Caco-2 (cell line): ENCODE measurements around the gene DOLPP1. TPM values are rescaled to one million over a fixed set of nuclear protein-coding genes. Genes with fewer than 3 reads are reported as not detected.
A peak's percentile ranks its signal among the peaks of the same experiment; 100 is the strongest.

Experiments
- BruUV-seq: library from RNA; stranded (reverse); fragments of 400-500 nt; replicated peaks from 2 replicates; lab custom pipeline; 2021; lab: Mats Ljungman, UMichigan
- CTCF ChIA-PET: fragments of 300-600 bp; sonication (Branson Sonifier 250); formaldehyde crosslinking; loops from one replicate; lab custom pipeline; 2022; ENCODE audit warnings: antibody characterized with exemption; lab: Charles Lee
- POLR2A ChIA-PET: fragments of 300-600 bp; sonication (Branson Sonifier 250); formaldehyde crosslinking; loops from one replicate; lab custom pipeline; 2022; ENCODE audit warnings: antibody characterized with exemption; lab: Charles Lee
- DNase-seq, 2 experiments: peaks; one replicate each; pipeline versions ENCODE4 v3.0.0 to v3.0.0-alpha.2; 2020 to 2022
- H3K27me3 ChIP-seq: replicated peaks from 2 replicates; pipeline ENCODE4 v1.6.0; 2011; ENCODE audit warnings: low read length; ENCODE audit not compliant: control insufficient read depth, insufficient read depth
- H3K36me3 ChIP-seq: 2 replicates; pipeline ENCODE4 v1.5.1; 2011; ENCODE audit warnings: low read length; ENCODE audit not compliant: control insufficient read depth, insufficient read depth
- H3K4me1 ChIP-seq: fragments of 250-450 bp; sonication (Bioruptor Pico); 2 replicates; pipeline ENCODE4 v1.5.1; 2020; ENCODE audit warnings: mild to moderate bottlenecking
- H3K4me3 ChIP-seq: 2 replicates; pipeline ENCODE4 v1.5.1; 2011; ENCODE audit warnings: low read depth, mild to moderate bottlenecking, control low read depth, low read length
- H3K9me3 ChIP-seq: fragments of 250-450 bp; sonication (Bioruptor Pico); 2 replicates; pipeline ENCODE4 v1.5.1; 2020; ENCODE audit warnings: mild to moderate bottlenecking, moderate library complexity
- H3K27ac Mint-ChIP-seq: one replicate; pipeline ENCODE4 v1.8.0; 2022; ENCODE audit warnings: mixed read lengths; ENCODE audit not compliant: unreplicated experiment
- H3K27me3 Mint-ChIP-seq: one replicate; pipeline ENCODE4 v1.8.0; 2022; ENCODE audit warnings: mixed read lengths; ENCODE audit not compliant: insufficient read depth, unreplicated experiment
- H3K36me3 Mint-ChIP-seq: one replicate; pipeline ENCODE4 v1.8.0; 2022; ENCODE audit warnings: mild to moderate bottlenecking, mixed read lengths; ENCODE audit not compliant: insufficient read depth, unreplicated experiment
- H3K4me1 Mint-ChIP-seq: one replicate; pipeline ENCODE4 v1.8.0; 2022; ENCODE audit warnings: low read depth, mixed read lengths; ENCODE audit not compliant: unreplicated experiment
- H3K4me3 Mint-ChIP-seq: one replicate; pipeline ENCODE4 v1.8.0; 2022; ENCODE audit warnings: mild to moderate bottlenecking, moderate library complexity, mixed read lengths; ENCODE audit not compliant: unreplicated experiment
- H3K9me3 Mint-ChIP-seq: one replicate; pipeline ENCODE4 v1.8.0; 2022; ENCODE audit warnings: mixed read lengths; ENCODE audit not compliant: unreplicated experiment
- CTCF ChIP-seq, 2 experiments: fragments of 200-600 bp in 1 of 2; IDR thresholded peaks; 1 replicate in 1 of 2; 2 replicates in 1 of 2; pipeline versions ENCODE4 v1.5.1 to v1.8.0; 2011 to 2022; ENCODE audit warnings: antibody characterized with exemption in 1 of 2, control low read depth in 1 of 2, inconsistent platforms in 1 of 2, low read depth in 1 of 2, low read length in 1 of 2, mild to moderate bottlenecking in 1 of 2, moderate library complexity in 1 of 2; ENCODE audit not compliant: insufficient read depth in 1 of 2, severe bottlenecking in 1 of 2, unreplicated experiment in 1 of 2
- intact Hi-C: fragments of 100-400 bp; cut with micrococcal nuclease; formaldehyde crosslinking; loops from one replicate; pipeline ENCODE4 v1.10.0; 2022; ENCODE audit not compliant: unreplicated experiment
- total RNA-seq: library from RNA; stranded (reverse); gene quantifications from 2 replicates; pipeline ENCODE4 v1.2.3, GENCODE V29; 2022

Gene DOLPP1
- total RNA-seq, 1 experiment from 2014 or later, result 45.1 TPM

GRCh38 chr9:129095908-129096307 is 15.0 kb downstream of the DOLPP1 start:
- no peaks in the 10 kb centered on the region for H3K27me3 ChIP-seq
- no peak overlapping the region for H3K27ac Mint-ChIP-seq
- POLR2A ChIA-PET, result no interaction called here
- intact Hi-C loops, result no loop called here
- peak in 1 of 2 experiments; percentile 29 for DNase-seq
- H3K36me3 ChIP-seq, result no peaks in the 10 kb centered on the region
- BruUV-seq, result no TSS peak
- no peak for TF ChIP-seq CTCF (IDR thresholded peaks at IDR 0.05; ENCODE audit: insufficient read depth in 1 of 2, low read depth in 1 of 2, low read length in 1 of 2, severe bottlenecking in 1 of 2, unreplicated experiment in 1 of 2)
- peaks cover 27% of the 10 kb centered on the region for H3K36me3 Mint-ChIP-seq
- no peaks in the 10 kb centered on the region for H3K4me1 Mint-ChIP-seq
- H3K27me3 Mint-ChIP-seq, result no peaks in the 10 kb centered on the region
- no peak overlapping the region for H3K4me3 Mint-ChIP-seq
- H3K9me3 Mint-ChIP-seq, result no peaks in the 10 kb centered on the region
- H3K4me1 ChIP-seq, result no peaks in the 10 kb centered on the region
- CTCF ChIA-PET, result no interaction called here
- H3K9me3 ChIP-seq, result no peaks in the 10 kb centered on the region
- no peak overlapping the region for H3K4me3 ChIP-seq

GRCh38 chr9:129097671-129098306 is 16.9 kb downstream of the DOLPP1 start:
- intact Hi-C loops, result no loop called here
- H3K4me1 ChIP-seq, result no peaks in the 10 kb centered on the region
- H3K27me3 ChIP-seq, result no peaks in the 10 kb centered on the region
- no TSS peak for BruUV-seq
- no peak overlapping the region for H3K4me3 ChIP-seq
- CTCF ChIA-PET, result interaction anchor here (0.9 kb wide), 1 partner anchor 16 kb away, joined by 5 read pairs; the partner anchor contains the start of gene DOLPP1
- H3K9me3 Mint-ChIP-seq, result no peaks in the 10 kb centered on the region
- no peaks in the 10 kb centered on the region for H3K36me3 ChIP-seq
- peaks cover 22% of the 10 kb centered on the region for H3K36me3 Mint-ChIP-seq
- no peak for TF ChIP-seq CTCF (IDR thresholded peaks at IDR 0.05; ENCODE audit: insufficient read depth in 1 of 2, low read depth in 1 of 2, low read length in 1 of 2, severe bottlenecking in 1 of 2, unreplicated experiment in 1 of 2)
- DNase-seq, result no peak
- no peaks in the 10 kb centered on the region for H3K27me3 Mint-ChIP-seq
- POLR2A ChIA-PET, result interaction anchor here (0.6 kb wide), 1 partner anchor 171 kb away, joined by 4 read pairs; no protein-coding TSS in a partner anchor
- H3K27ac Mint-ChIP-seq, result no peak overlapping the region
- no peaks in the 10 kb centered on the region for H3K4me1 Mint-ChIP-seq
- no peak overlapping the region for H3K4me3 Mint-ChIP-seq
- H3K9me3 ChIP-seq, result no peaks in the 10 kb centered on the region

- H3K36me3 Mint-ChIP-seq, result peaks cover 21% of the 10 kb centered on the region
- CTCF ChIA-PET, result no interaction called here
- no peaks in the 10 kb centered on the region for H3K9me3 Mint-ChIP-seq
- no peaks in the 10 kb centered on the region for H3K27me3 ChIP-seq
- no peak overlapping the region for H3K27ac Mint-ChIP-seq
- no peak for DNase-seq
- POLR2A ChIA-PET, result interaction anchor here (1.1 kb wide), 1 partner anchor 18 kb away, joined by 4 read pairs; no protein-coding TSS in a partner anchor
- H3K4me3 ChIP-seq, result no peak overlapping the region
- H3K27me3 Mint-ChIP-seq, result no peaks in the 10 kb centered on the region
- peaks cover 4% of the 10 kb centered on the region for H3K4me1 ChIP-seq
- H3K4me1 Mint-ChIP-seq, result no peaks in the 10 kb centered on the region
- no peaks in the 10 kb centered on the region for H3K36me3 ChIP-seq
- TF ChIP-seq CTCF (IDR thresholded peaks at IDR 0.05; ENCODE audit: insufficient read depth in 1 of 2, low read depth in 1 of 2, low read length in 1 of 2, severe bottlenecking in 1 of 2, unreplicated experiment in 1 of 2), result no peak
- intact Hi-C loops, result no loop called here
- no peak overlapping the region for H3K4me3 Mint-ChIP-seq
- no peaks in the 10 kb centered on the region for H3K9me3 ChIP-seq
- no TSS peak for BruUV-seq
Measured at GRCh38 chr9:129098328-129098727, 17.4 kb downstream of the DOLPP1 start.
